NK-92 treated with Interleukin-12 subunit alpha and Interleukin-12 subunit beta, amount 100 ng/mL, for 24 hours (cell line): Measurements from ENCODE around the gene ADAMTS5.

Experiments
- DNase-seq: peaks from one replicate; lab custom pipeline; 2025; lab: John Stamatoyannopoulos, UW

ADAMTS5 gene

DNA sequence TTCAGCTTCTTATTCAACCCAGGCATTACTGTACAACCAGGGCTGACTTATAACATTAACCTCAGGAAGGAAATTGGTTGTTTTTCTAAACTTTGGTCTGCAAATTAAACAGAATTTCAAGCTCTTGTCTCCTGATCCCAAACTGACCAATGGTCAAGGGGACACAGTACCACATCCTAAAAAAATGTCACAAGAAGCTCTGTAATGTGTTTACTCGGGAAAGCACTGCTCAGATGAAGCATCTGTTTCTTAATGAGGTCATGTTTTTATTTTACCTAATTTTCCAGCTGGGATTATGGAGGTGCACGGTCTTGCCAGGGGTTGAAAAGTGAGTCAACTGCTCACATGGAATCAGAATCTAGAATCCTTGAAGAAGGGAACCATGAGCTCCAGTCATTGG, 18.7 kb downstream of the ADAMTS5 start:
- DNase-seq: no peak

DNA sequence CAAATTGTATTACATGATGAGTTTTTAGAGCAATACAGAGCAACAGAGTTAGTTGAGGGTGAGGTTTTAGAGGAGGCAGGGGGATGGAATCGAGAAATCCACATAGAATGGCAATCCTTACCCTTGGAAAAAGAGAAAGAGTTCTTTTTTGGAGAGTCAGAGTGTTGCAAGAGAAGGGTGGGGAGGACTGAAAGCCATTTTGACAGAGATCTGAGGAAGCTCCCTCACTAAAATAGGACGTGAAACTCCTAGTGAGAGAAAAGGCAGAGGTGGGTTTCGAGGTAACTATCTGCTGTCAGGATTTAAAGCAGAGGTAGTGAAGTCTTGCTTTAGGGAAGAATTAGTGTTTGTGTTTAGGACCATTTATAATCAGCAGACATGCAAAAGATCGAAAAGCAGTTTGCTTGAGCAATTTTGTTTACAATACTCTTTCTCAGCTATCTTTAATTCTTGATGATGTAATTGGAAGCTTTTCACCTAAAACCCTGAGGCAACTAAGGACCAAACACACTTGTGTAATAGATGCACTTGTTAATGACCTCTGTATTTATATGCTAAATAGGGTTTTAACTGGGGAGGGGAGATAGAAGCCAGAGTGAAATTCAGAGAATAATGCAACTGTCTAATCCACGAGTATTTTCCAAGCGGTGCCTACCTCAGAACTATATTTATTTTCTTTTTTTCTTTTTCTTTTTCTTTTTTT, 20.0 kb downstream of the ADAMTS5 start:
- no peak for DNase-seq

GRCh38 chr21:26945916-26946675, 20.8 kb downstream of the ADAMTS5 start:
- no peak for DNase-seq

GRCh38 chr21:26943921-26944320, 23.0 kb downstream of the ADAMTS5 start:
- DNase-seq: no peak

- DNase-seq: no peak
Measured at GRCh38 chr21:26941421-26941820, 25.5 kb downstream of the ADAMTS5 start.

GRCh38 chr21:26939601-26940111, 27.2 kb downstream of the ADAMTS5 start:
- DNase-seq: no peak

DNA sequence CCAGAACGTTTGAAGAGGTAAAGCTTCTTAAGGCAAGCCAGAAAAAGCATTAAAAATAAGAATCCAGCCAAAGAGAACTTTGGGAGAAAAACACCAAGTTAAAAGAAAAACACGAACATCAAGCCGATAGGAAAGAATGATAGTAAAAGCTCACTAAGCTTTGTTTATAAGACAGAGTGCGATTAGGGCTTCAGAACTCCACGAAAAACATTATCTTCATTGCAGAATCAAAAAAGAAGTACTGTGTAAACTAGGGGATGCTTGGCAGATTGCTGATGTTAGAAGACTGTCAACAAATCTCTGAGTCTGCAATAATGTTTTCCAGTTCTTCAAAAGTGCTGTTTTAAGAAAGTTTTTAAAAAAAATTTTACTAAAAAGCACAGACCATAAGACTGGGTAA, 30.2 kb downstream of the ADAMTS5 start:
- DNase-seq: no peak

DNA sequence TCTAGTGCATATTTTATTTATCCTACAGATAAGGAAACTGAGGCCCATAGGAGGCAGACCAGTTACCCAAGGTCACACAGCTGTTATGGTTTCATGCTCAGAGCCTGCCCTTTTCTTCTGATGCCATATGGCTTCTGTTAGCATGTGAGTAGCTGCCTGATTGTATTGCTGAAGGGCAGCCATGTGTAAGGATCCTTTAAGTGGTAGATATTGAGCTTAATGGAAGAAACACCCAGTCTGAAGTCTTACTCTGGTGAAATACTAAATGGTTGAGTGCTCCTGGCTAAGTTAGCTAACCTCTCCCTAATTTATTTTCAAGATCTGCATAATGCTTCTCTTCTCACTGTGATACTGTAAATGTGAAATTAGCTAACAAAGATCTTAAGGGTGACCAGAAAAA, 30.9 kb downstream of the ADAMTS5 start:
- DNase-seq: no peak

DNA sequence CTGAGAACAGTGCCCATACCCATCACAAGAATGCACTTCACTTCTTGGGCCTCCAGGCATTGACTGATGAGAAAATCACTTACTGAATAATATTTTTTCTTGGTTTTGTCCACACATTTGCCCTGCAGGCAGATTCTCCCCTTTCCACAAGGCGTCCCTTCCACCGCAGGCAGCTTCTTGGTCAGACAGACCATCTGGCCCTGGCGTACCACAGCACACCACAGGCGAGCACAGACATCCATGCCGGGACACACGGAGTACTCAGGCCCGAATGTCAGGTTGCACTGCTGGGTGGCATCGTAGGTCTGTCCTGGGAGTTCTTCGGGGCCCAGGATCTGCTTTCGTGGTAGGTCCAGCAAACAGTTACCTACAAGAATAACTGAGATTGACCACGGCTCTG, 32.5 kb downstream of the ADAMTS5 start:
- no peak for DNase-seq

- DNase-seq: no peak
Measured at GRCh38 chr21:26933448-26933847, 33.4 kb downstream of the ADAMTS5 start.

- no peak for DNase-seq
Measured at GRCh38 chr21:26925636-26926035, 41.3 kb downstream of the ADAMTS5 start.

- no peak for DNase-seq
Measured at GRCh38 chr21:26925122-26925521, 41.8 kb downstream of the ADAMTS5 start.

GRCh38 chr21:26923986-26924385, 42.9 kb downstream of the ADAMTS5 start:
- DNase-seq: no peak

GRCh38 chr21:26920055-26920454, 46.8 kb downstream of the ADAMTS5 start:
- no peak for DNase-seq

GRCh38 chr21:26918323-26919079, 48.4 kb downstream of the ADAMTS5 start:
- DNase-seq: no peak

- no peak for DNase-seq
Measured at GRCh38 chr21:26916799-26917198, 50.1 kb downstream of the ADAMTS5 start.

- no peak for DNase-seq
Measured at GRCh38 chr21:26914557-26914956, 52.3 kb downstream of the ADAMTS5 start.

DNA sequence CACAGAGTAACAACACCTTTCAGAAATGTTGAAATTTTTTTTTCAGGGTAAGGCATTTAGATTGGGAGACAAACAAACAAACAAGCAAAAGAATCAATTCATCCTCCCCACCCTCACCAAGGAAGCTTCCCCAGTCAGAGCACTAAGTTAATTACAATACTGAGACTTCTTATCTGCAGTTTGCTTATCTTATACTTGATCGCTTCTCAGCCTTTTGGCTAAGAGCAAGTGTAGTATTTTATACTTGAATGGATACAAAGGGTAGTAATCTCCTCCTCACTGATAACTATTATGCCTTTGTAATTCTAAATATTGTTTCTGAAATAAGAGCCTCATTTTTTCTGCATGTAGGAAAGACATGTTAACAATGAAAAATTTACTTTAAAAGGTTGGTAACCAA, 54.4 kb downstream of the ADAMTS5 start:
- DNase-seq: no peak

- DNase-seq: no peak
Measured at GRCh38 chr21:26909972-26910371, 56.9 kb downstream of the ADAMTS5 start.

- no peak for DNase-seq
Measured at GRCh38 chr21:26900980-26901379, 65.9 kb downstream of the ADAMTS5 start.

- no peak for DNase-seq
Measured at GRCh38 chr21:26892151-26892550, 74.7 kb downstream of the ADAMTS5 start.

- no peak for DNase-seq
Measured at GRCh38 chr21:26888931-26889330, 78.0 kb downstream of the ADAMTS5 start.

GRCh38 chr21:26888256-26888655, 78.6 kb downstream of the ADAMTS5 start:
- no peak for DNase-seq
